Liver (tissue), 9 donors: ENCODE measurements around the gene ST8SIA1. TPM values are rescaled to one million over a fixed set of nuclear protein-coding genes. Genes with fewer than 3 reads are reported as not detected.

ENCODE experiments used
- DNase-seq: peaks from one replicate; pipeline ENCODE4 v3.0.0-alpha.2; 2017; ENCODE audit warnings: low spot score
- H3K27ac ChIP-seq, 2 donors: one replicate each; pipeline ENCODE4 v1.7.0; 2013; ENCODE audit warnings: inconsistent platforms in 2 of 2, low read length in 2 of 2, control low read depth in 1 of 2, low read depth in 1 of 2, mild to moderate bottlenecking in 1 of 2
- H3K27me3 ChIP-seq, 4 donors: one replicate each; pipeline versions ENCODE4 v1.6.1 to v1.7.0; 2013; ENCODE audit warnings: low read length in 3 of 4, inconsistent platforms in 1 of 4, mild to moderate bottlenecking in 1 of 4, moderate library complexity in 1 of 4; ENCODE audit not compliant: control insufficient read depth in 4 of 4, insufficient read depth in 4 of 4
- H3K36me3 ChIP-seq, 4 donors: one replicate each; pipeline versions ENCODE4 v1.6.1 to v1.7.0; 2013; ENCODE audit warnings: low read length in 3 of 4, mild to moderate bottlenecking in 3 of 4, low read depth in 1 of 4, moderate library complexity in 1 of 4; ENCODE audit not compliant: control insufficient read depth in 4 of 4, insufficient read depth in 3 of 4
- H3K4me1 ChIP-seq, 4 donors: one replicate each; pipeline versions ENCODE4 v1.6.1 to v1.7.0; 2013; ENCODE audit warnings: low read length in 3 of 4, mild to moderate bottlenecking in 3 of 4, moderate library complexity in 1 of 4; ENCODE audit not compliant: control insufficient read depth in 4 of 4, insufficient read depth in 4 of 4
- H3K4me3 ChIP-seq, 3 donors: one replicate each; pipeline versions ENCODE4 v1.6.1 to v1.7.0; 2013; ENCODE audit warnings: low read length in 3 of 3, control low read depth in 1 of 3, low read depth in 1 of 3, mild to moderate bottlenecking in 1 of 3
- H3K9ac ChIP-seq, 2 donors: one replicate each; pipeline ENCODE4 v1.7.0; 2013; ENCODE audit warnings: low read length in 2 of 2, mild to moderate bottlenecking in 2 of 2, moderate library complexity in 2 of 2, control low read depth in 1 of 2, low read depth in 1 of 2
- H3K9me3 ChIP-seq, 4 donors: one replicate each; pipeline versions ENCODE4 v1.6.1 to v1.7.0; 2013; ENCODE audit warnings: low read length in 3 of 4; ENCODE audit not compliant: control insufficient read depth in 4 of 4
- EGR1 ChIP-seq, 2 donors: IDR thresholded peaks; 2 replicates each; pipeline ENCODE4 v1.6.1; 2016 to 2018; ENCODE audit warnings: antibody characterized with exemption in 2 of 2, low read depth in 2 of 2
- FOXA1 ChIP-seq: IDR thresholded peaks from 2 replicates; pipeline ENCODE4 v1.6.1; 2016; ENCODE audit warnings: antibody characterized with exemption
- FOXA2 ChIP-seq: IDR thresholded peaks from 2 replicates; pipeline ENCODE4 v1.6.1; 2016; ENCODE audit warnings: antibody characterized with exemption
- GABPA ChIP-seq, 2 donors: IDR thresholded peaks in 1 of 2; conservative IDR thresholded peaks in 1 of 2; 2 replicates each; pipeline ENCODE4 v1.6.1; 2016; ENCODE audit warnings: antibody characterized with exemption in 2 of 2, mild to moderate bottlenecking in 1 of 2, moderate library complexity in 1 of 2
- HNF4A ChIP-seq, 2 donors: conservative IDR thresholded peaks; 2 replicates each; pipeline ENCODE4 v1.6.1; 2016; ENCODE audit warnings: antibody characterized with exemption in 2 of 2, mild to moderate bottlenecking in 2 of 2
- HNF4G ChIP-seq: IDR thresholded peaks from 2 replicates; pipeline ENCODE4 v1.6.1; 2016; ENCODE audit warnings: antibody characterized with exemption
- JUND ChIP-seq, 2 donors: IDR thresholded peaks; 2 replicates each; pipeline ENCODE4 v1.6.1; 2016; ENCODE audit warnings: antibody characterized with exemption in 2 of 2
- NR2F2 ChIP-seq: IDR thresholded peaks from 2 replicates; pipeline ENCODE4 v1.6.1; 2016; ENCODE audit warnings: antibody characterized with exemption
- RAD21 ChIP-seq, 2 donors: IDR thresholded peaks; 2 replicates each; pipeline ENCODE4 v1.6.1; 2016; ENCODE audit warnings: antibody characterized with exemption in 2 of 2, mild to moderate bottlenecking in 2 of 2
- RXRA ChIP-seq, 2 donors: IDR thresholded peaks; 2 replicates each; pipeline ENCODE4 v1.6.1; 2017 to 2018; ENCODE audit warnings: antibody characterized with exemption in 2 of 2, mild to moderate bottlenecking in 1 of 2
- SP1 ChIP-seq: IDR thresholded peaks from 2 replicates; pipeline ENCODE4 v1.6.1; 2018; ENCODE audit warnings: antibody characterized with exemption, mild to moderate bottlenecking
- TAF1 ChIP-seq: conservative IDR thresholded peaks from 2 replicates; pipeline ENCODE4 v1.6.1; 2016; ENCODE audit warnings: antibody characterized with exemption, mild to moderate bottlenecking
- YY1 ChIP-seq: IDR thresholded peaks from 2 replicates; pipeline ENCODE4 v1.6.1; 2016; ENCODE audit warnings: antibody characterized with exemption, mild to moderate bottlenecking
- whole genome bisulfite sequencing: extraction: QIAGEN DNeasy Blood & Tissue Kit; methylation state at CpG from one replicate; pipeline ENCODE4 v1.1.7; 2013; 5-methylcytosine and 5-hydroxymethylcytosine counted together
- polyA plus RNA-seq, 2 donors: library from polyadenylated mRNA; stranded (reverse) in 1 of 2; unstranded in 1 of 2; fragments of 200-250 nt in 1 of 2; fragments of >200 nt in 1 of 2; fragmentation: Nextera tagmentation in 1 of 2; extraction: Ambion mirVana in 1 of 2; gene quantifications; one replicate each; pipeline versions ENCODE4 v1.2.1 to v1.2.3, GENCODE V29; 2013 to 2015
- total RNA-seq, 2 donors: library from RNA; depleted of rRNA; stranded (reverse); fragments of >200 nt; gene quantifications; one replicate each; pipeline ENCODE4 v1.2.3, GENCODE V29; 2014
- TF ChIP-seq, protein P1 (sequence below): IDR thresholded peaks from 2 replicates; pipeline ENCODE4 v1.6.1; 2016; ENCODE audit warnings: antibody characterized with exemption
- TF ChIP-seq, protein P2 (sequence below): IDR thresholded peaks from 2 replicates; pipeline ENCODE4 v1.6.1; 2016; ENCODE audit warnings: antibody characterized with exemption, mild to moderate bottlenecking
- TF ChIP-seq, protein P3 (sequence below): IDR thresholded peaks from 2 replicates; pipeline ENCODE4 v1.6.1; 2016; ENCODE audit warnings: antibody characterized with exemption
- TF ChIP-seq, protein P4 (sequence below): IDR thresholded peaks from 2 replicates; pipeline ENCODE4 v1.6.1; 2016; ENCODE audit warnings: antibody characterized with exemption
- TF ChIP-seq, protein P5 (sequence below): fragments of 150-350 bp; IDR thresholded peaks from 2 replicates; pipeline ENCODE4 v1.5.1; 2017; ENCODE audit warnings: improper control_type of control experiment, low read depth, low read length; ENCODE audit not compliant: missing input control
- donor health status: healthy.
- donor health status: healthy.
- donor health status: healthy.
- donor health status: healthy.
- donor health status: healthy.

The ST8SIA1 gene
- total and polyA plus RNA-seq, 4 donors = 0.02 to 1.0 (median 0.17) TPM; not detected in 1

DNA sequence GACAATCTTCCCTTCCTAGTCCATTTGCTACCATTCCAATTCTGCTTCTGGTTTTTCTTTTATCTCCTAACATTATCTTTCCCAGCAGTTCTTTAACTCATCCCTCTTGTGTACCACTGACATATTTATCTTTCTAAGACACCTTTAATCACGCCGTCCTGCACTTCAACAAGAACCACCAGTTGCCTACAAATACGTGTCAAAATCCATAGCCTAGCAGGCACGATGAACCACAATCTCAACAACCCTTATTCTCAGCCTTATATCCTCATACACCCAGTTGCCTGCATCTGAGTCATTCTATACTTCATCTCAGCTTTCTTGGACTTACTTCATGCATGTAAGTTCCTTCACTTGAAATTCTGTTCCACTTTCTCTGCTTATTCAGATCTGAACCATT lies 16.4 kb upstream of the ST8SIA1 start:
- DNase-seq = no peak
- H3K27ac ChIP-seq = no peak overlapping the region
- no peaks in the 10 kb centered on the region for H3K36me3 ChIP-seq
- peaks cover 0 to 9% (median 0%) of the 10 kb centered on the region in 4 donors for H3K27me3 ChIP-seq
- WGBS = 48% methylated on average over 4 of the region's 4 CpGs
- no peaks in the 10 kb centered on the region for H3K4me1 ChIP-seq
- H3K4me3 ChIP-seq = no peak overlapping the region
- no peak overlapping the region for H3K9ac ChIP-seq
- peaks cover 0 to 1% (median 0%) of the 10 kb centered on the region in 4 donors for H3K9me3 ChIP-seq
- TF ChIP-seq FOXA2 (no peak), SP1 (no peak), FOXA1 (no peak), HNF4G (no peak), JUND (IDR thresholded peaks at IDR 0.05) (no peak), NR2F2 (no peak), YY1 (no peak), TAF1 (no peak), RAD21 (IDR thresholded peaks at IDR 0.05) (no peak), RXRA (IDR thresholded peaks at IDR 0.05) (no peak), EGR1 (IDR thresholded peaks at IDR 0.05; ENCODE audit: low read depth in 2 of 2) (no peak), HNF4A (conservative IDR thresholded peaks at IDR 0.05) (no peak), GABPA (IDR thresholded peaks at IDR 0.05 in 1 of 2, conservative IDR thresholded peaks at IDR 0.05 in 1 of 2) (no peak)
- TF ChIP-seq, protein P1, sequence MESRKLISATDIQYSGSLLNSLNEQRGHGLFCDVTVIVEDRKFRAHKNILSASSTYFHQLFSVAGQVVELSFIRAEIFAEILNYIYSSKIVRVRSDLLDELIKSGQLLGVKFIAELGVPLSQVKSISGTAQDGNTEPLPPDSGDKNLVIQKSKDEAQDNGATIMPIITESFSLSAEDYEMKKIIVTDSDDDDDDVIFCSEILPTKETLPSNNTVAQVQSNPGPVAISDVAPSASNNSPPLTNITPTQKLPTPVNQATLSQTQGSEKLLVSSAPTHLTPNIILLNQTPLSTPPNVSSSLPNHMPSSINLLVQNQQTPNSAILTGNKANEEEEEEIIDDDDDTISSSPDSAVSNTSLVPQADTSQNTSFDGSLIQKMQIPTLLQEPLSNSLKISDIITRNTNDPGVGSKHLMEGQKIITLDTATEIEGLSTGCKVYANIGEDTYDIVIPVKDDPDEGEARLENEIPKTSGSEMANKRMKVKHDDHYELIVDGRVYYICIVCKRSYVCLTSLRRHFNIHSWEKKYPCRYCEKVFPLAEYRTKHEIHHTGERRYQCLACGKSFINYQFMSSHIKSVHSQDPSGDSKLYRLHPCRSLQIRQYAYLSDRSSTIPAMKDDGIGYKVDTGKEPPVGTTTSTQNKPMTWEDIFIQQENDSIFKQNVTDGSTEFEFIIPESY = no peak
- TF ChIP-seq, protein P2, sequence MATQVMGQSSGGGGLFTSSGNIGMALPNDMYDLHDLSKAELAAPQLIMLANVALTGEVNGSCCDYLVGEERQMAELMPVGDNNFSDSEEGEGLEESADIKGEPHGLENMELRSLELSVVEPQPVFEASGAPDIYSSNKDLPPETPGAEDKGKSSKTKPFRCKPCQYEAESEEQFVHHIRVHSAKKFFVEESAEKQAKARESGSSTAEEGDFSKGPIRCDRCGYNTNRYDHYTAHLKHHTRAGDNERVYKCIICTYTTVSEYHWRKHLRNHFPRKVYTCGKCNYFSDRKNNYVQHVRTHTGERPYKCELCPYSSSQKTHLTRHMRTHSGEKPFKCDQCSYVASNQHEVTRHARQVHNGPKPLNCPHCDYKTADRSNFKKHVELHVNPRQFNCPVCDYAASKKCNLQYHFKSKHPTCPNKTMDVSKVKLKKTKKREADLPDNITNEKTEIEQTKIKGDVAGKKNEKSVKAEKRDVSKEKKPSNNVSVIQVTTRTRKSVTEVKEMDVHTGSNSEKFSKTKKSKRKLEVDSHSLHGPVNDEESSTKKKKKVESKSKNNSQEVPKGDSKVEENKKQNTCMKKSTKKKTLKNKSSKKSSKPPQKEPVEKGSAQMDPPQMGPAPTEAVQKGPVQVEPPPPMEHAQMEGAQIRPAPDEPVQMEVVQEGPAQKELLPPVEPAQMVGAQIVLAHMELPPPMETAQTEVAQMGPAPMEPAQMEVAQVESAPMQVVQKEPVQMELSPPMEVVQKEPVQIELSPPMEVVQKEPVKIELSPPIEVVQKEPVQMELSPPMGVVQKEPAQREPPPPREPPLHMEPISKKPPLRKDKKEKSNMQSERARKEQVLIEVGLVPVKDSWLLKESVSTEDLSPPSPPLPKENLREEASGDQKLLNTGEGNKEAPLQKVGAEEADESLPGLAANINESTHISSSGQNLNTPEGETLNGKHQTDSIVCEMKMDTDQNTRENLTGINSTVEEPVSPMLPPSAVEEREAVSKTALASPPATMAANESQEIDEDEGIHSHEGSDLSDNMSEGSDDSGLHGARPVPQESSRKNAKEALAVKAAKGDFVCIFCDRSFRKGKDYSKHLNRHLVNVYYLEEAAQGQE = no peak
- TF ChIP-seq, protein P3, sequence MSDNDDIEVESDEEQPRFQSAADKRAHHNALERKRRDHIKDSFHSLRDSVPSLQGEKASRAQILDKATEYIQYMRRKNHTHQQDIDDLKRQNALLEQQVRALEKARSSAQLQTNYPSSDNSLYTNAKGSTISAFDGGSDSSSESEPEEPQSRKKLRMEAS = no peak
- TF ChIP-seq, protein P4, sequence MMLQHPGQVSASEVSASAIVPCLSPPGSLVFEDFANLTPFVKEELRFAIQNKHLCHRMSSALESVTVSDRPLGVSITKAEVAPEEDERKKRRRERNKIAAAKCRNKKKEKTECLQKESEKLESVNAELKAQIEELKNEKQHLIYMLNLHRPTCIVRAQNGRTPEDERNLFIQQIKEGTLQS = no peak
- TF ChIP-seq, protein P5, sequence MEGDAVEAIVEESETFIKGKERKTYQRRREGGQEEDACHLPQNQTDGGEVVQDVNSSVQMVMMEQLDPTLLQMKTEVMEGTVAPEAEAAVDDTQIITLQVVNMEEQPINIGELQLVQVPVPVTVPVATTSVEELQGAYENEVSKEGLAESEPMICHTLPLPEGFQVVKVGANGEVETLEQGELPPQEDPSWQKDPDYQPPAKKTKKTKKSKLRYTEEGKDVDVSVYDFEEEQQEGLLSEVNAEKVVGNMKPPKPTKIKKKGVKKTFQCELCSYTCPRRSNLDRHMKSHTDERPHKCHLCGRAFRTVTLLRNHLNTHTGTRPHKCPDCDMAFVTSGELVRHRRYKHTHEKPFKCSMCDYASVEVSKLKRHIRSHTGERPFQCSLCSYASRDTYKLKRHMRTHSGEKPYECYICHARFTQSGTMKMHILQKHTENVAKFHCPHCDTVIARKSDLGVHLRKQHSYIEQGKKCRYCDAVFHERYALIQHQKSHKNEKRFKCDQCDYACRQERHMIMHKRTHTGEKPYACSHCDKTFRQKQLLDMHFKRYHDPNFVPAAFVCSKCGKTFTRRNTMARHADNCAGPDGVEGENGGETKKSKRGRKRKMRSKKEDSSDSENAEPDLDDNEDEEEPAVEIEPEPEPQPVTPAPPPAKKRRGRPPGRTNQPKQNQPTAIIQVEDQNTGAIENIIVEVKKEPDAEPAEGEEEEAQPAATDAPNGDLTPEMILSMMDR = no peak
